ENCODE measurements around the gene ZNF578. TPM values are rescaled to one million over a fixed set of nuclear protein-coding genes. Genes with fewer than 3 reads are reported as not detected.

ZNF578 gene
- total and polyA plus RNA-seq, 2 donors (not counting 1 experiment from before 2014, with no cell fraction given) = 0.81 to 3.7 TPM

DNA sequence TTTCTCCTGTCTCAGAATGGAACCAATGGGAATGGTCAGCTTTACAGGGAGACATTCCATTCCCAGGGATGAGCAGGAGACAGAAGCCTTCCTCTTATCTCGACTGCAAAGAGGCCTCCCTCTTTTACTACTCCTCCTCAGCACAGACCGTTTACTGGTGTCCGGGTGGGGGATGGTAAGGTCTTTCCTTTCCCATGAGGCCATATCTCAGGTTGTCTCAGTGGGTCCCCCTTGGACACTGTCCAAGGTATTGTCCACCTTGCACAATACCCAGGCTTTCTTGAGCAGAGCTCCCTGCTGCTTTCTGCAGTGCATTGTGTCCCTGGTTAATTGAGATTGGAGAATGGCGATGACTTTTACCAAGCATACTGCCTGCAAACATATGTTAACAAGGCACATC is 66.7 kb downstream of the ZNF578 start:
- H3K4me2 ChIP-seq (replicated peaks; ENCODE audit: low read depth, low read length, poor library complexity, severe bottlenecking) = no peak overlapping the region
- no CpG with 5 or more reads among the region's 4 CpGs for WGBS (ENCODE audit: insufficient coverage)
- H3K27me3 ChIP-seq (replicated peaks in 1 of 4; ENCODE audit: control extremely low read depth in 1 of 4, control insufficient read depth in 3 of 4, insufficient read depth in 4 of 4, low read length in 3 of 4) = no peaks in the 10 kb centered on the region
- Mint-ChIP-seq H3K9me3 (ENCODE audit: insufficient read depth) (peaks cover 7% of the 10 kb centered on the region), H3K4me1 (no peaks in the 10 kb centered on the region), H3K4me3 (no peak overlapping the region), H3K27me3 (peaks cover 4% of the 10 kb centered on the region), H3K27ac (no peak overlapping the region)
- no peak overlapping the region for H3K27ac ChIP-seq (ENCODE audit: low read length in 2 of 2)
- peaks cover 0 to 68% (median 15%) of the 10 kb centered on the region in 3 donors for H3K9me3 ChIP-seq (ENCODE audit: control extremely low read depth in 1 of 3, control insufficient read depth in 2 of 3, insufficient read depth in 1 of 3, low read length in 2 of 3)
- no peaks in the 10 kb centered on the region for H3K4me1 ChIP-seq (ENCODE audit: control insufficient read depth in 2 of 2, insufficient read depth in 2 of 2, low read length in 2 of 2)
- no peaks in the 10 kb centered on the region for H4K20me1 ChIP-seq (ENCODE audit: control insufficient read depth, insufficient read depth, low read length, poor library complexity, severe bottlenecking)
- no peaks in the 10 kb centered on the region for H3K36me3 ChIP-seq (replicated peaks in 1 of 2; ENCODE audit: control extremely low read depth in 1 of 2, control insufficient read depth in 1 of 2, extremely low read depth in 1 of 2, insufficient read depth in 2 of 2, low read length in 1 of 2)
- intact Hi-C loops (cut with micrococcal nuclease) = no loop called here
- no peak overlapping the region for H3K9ac ChIP-seq (ENCODE audit: low read length)
- POLR2A ChIA-PET = no interaction called here
- ATAC-seq (ENCODE audit: low read depth) (no peak), DNase-seq (no peak)
- H3K4me3 ChIP-seq (ENCODE audit: control extremely low read depth in 1 of 5, extremely low read depth in 1 of 5, insufficient read depth in 1 of 5, low read depth in 2 of 5, low read length in 4 of 5) = no peak overlapping the region
- H2AFZ ChIP-seq (ENCODE audit: insufficient read depth, low read depth, low read length, poor library complexity, severe bottlenecking) = no peak overlapping the region
- no peaks in the 10 kb centered on the region for H3K79me2 ChIP-seq (ENCODE audit: control insufficient read depth, insufficient read depth, low read length)
- CTCF ChIA-PET = no interaction called here
- TF ChIP-seq, protein P1, sequence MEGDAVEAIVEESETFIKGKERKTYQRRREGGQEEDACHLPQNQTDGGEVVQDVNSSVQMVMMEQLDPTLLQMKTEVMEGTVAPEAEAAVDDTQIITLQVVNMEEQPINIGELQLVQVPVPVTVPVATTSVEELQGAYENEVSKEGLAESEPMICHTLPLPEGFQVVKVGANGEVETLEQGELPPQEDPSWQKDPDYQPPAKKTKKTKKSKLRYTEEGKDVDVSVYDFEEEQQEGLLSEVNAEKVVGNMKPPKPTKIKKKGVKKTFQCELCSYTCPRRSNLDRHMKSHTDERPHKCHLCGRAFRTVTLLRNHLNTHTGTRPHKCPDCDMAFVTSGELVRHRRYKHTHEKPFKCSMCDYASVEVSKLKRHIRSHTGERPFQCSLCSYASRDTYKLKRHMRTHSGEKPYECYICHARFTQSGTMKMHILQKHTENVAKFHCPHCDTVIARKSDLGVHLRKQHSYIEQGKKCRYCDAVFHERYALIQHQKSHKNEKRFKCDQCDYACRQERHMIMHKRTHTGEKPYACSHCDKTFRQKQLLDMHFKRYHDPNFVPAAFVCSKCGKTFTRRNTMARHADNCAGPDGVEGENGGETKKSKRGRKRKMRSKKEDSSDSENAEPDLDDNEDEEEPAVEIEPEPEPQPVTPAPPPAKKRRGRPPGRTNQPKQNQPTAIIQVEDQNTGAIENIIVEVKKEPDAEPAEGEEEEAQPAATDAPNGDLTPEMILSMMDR (IDR thresholded peaks at IDR 0.05) = no peak
- no peak for TF ChIP-seq EZH2 (IDR thresholded peaks at IDR 0.05; ENCODE audit: borderline replicate concordance, insufficient read depth, low read depth, low read length, poor library complexity, severe bottlenecking)

DNA sequence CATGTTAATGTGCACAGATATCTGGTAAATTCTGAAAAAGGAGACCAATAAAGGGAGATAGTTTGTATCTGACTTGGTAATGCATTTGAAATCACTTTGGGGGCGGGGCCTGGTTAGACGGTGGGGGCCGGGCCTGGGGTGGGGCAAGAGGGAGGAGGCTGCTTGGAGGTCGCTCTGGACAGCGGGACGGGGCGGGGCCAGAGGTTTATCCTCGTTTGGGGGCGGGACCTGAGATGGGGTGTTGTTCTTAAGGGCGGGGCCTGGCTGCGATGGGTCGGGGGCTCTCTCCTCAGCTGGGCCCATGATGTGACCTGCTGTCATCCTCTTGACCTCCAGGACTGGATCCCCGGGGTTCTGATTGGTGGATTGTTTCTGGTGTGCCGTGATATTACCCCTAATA is 69.2 kb downstream of the ZNF578 start:
- Mint-ChIP-seq H3K27ac (no peak overlapping the region), H3K9me3 (ENCODE audit: insufficient read depth) (no peaks in the 10 kb centered on the region), H3K27me3 (peaks cover 4% of the 10 kb centered on the region), H3K4me1 (peaks cover 5% of the 10 kb centered on the region), H3K4me3 (no peak overlapping the region)
- H3K27ac ChIP-seq (ENCODE audit: low read length in 2 of 2) = no peak overlapping the region
- no peaks in the 10 kb centered on the region for H4K20me1 ChIP-seq (ENCODE audit: control insufficient read depth, insufficient read depth, low read length, poor library complexity, severe bottlenecking)
- H3K4me2 ChIP-seq (replicated peaks; ENCODE audit: low read depth, low read length, poor library complexity, severe bottlenecking) = no peak overlapping the region
- 91% methylated on average over 8 of the region's 14 CpGs for WGBS (ENCODE audit: insufficient coverage)
- intact Hi-C loops (cut with micrococcal nuclease) = no loop called here
- no peak for ATAC-seq (ENCODE audit: low read depth)
- H3K27me3 ChIP-seq (replicated peaks in 1 of 4; ENCODE audit: control extremely low read depth in 1 of 4, control insufficient read depth in 3 of 4, insufficient read depth in 4 of 4, low read length in 3 of 4) = no peaks in the 10 kb centered on the region
- DNase-seq = no peak
- H3K79me2 ChIP-seq (ENCODE audit: control insufficient read depth, insufficient read depth, low read length) = peaks cover under 1% of the 10 kb centered on the region
- no peaks in the 10 kb centered on the region for H3K36me3 ChIP-seq (replicated peaks in 1 of 2; ENCODE audit: control extremely low read depth in 1 of 2, control insufficient read depth in 1 of 2, extremely low read depth in 1 of 2, insufficient read depth in 2 of 2, low read length in 1 of 2)
- ChIA-PET POLR2A (no interaction called here), CTCF (no interaction called here)
- TF ChIP-seq, protein P1 (IDR thresholded peaks at IDR 0.05) = no peak
- TF ChIP-seq EZH2 (IDR thresholded peaks at IDR 0.05; ENCODE audit: borderline replicate concordance, insufficient read depth, low read depth, low read length, poor library complexity, severe bottlenecking) = no peak
- no peak overlapping the region for H3K9ac ChIP-seq (ENCODE audit: low read length)
- peaks cover 0 to 66% (median 8%) of the 10 kb centered on the region in 3 donors for H3K9me3 ChIP-seq (ENCODE audit: control extremely low read depth in 1 of 3, control insufficient read depth in 2 of 3, insufficient read depth in 1 of 3, low read length in 2 of 3)
- H2AFZ ChIP-seq (ENCODE audit: insufficient read depth, low read depth, low read length, poor library complexity, severe bottlenecking) = no peak overlapping the region
- peaks cover 0 to 6% of the 10 kb centered on the region in 2 donors for H3K4me1 ChIP-seq (ENCODE audit: control insufficient read depth in 2 of 2, insufficient read depth in 2 of 2, low read length in 2 of 2)
- H3K4me3 ChIP-seq (ENCODE audit: control extremely low read depth in 1 of 5, extremely low read depth in 1 of 5, insufficient read depth in 1 of 5, low read depth in 2 of 5, low read length in 4 of 5) = no peak overlapping the region

Measured in B cell (primary cell).